Mucosa of descending colon (tissue), 3 donors: ENCODE data around the gene NFATC4. TPM values are rescaled to one million over a fixed set of nuclear protein-coding genes. Genes with fewer than 3 reads are reported as not detected.

Experiments
- ATAC-seq: fragments of 200-7000 bp; cut with Tn5 transposase; one replicate; pipeline ENCODE4 v1.9.1; 2020; ENCODE audit warnings: mild to moderate bottlenecking, moderate library complexity
- DNase-seq, 3 donors: peaks; one replicate each; pipeline ENCODE4 v3.0.0-alpha.2; 2020
- H3K36me3 ChIP-seq: fragments of 200-600 bp; one replicate; pipeline ENCODE4 v1.8.0; 2021; ENCODE audit warnings: low read depth, mild to moderate bottlenecking
- H3K4me1 ChIP-seq: fragments of 200-600 bp; one replicate; pipeline ENCODE4 v1.8.0; 2021; ENCODE audit warnings: low read depth, mild to moderate bottlenecking
- H3K4me3 ChIP-seq: fragments of 200-600 bp; one replicate; pipeline ENCODE4 v1.8.0; 2021; ENCODE audit warnings: mild to moderate bottlenecking
- H3K9me3 ChIP-seq: fragments of 200-600 bp; one replicate; pipeline ENCODE4 v1.8.0; 2021; ENCODE audit warnings: mild to moderate bottlenecking
- CTCF ChIP-seq: fragments of 200-600 bp; IDR thresholded peaks from one replicate; pipeline ENCODE4 v1.8.0; 2022; ENCODE audit warnings: antibody characterized with exemption, mild to moderate bottlenecking
- intact Hi-C, 2 donors: fragments of 100-400 bp; cut with DNase I in 1 of 2; cut with micrococcal nuclease in 1 of 2; formaldehyde crosslinking; loops; one replicate each; pipeline versions ENCODE4 v1.11.0 to v1.11.1; 2022; cut with DNase I, micrococcal nuclease
- total RNA-seq, 3 donors: library from RNA; stranded (reverse); fragmentation: NEBNext Ultra II Directional in 2 of 3; extraction: Animal tissue kit (Norgen Biotek cat#: 25700) in 2 of 3; gene quantifications; one replicate each; pipeline versions ENCODE4 v1.2.1 to v1.2.4, GENCODE V29; 2021 to 2023
- donor health status: DM: no; HTN: no; CAD: no; lungs with moderate emphysema.
- donor health status: DM: no; HTN: no; CAD: no.
- donor health status: DM: no; HTN: yes; CAD: no.

NFATC4 gene
- total RNA-seq, 3 donors from 2014 or later = 11.9 to 112 (median 25.2) TPM

- H3K9me3 ChIP-seq = no peaks in the 10 kb centered on the region
- TF ChIP-seq CTCF = no peak
- intact Hi-C loops = no loop called here
- peaks cover 12% of the 10 kb centered on the region for H3K4me1 ChIP-seq
- H3K4me3 ChIP-seq = no peak overlapping the region
- no peaks in the 10 kb centered on the region for H3K36me3 ChIP-seq
- no peak for ATAC-seq
- DNase-seq = no peak
Observed at GRCh38 chr14:24340606-24341005, 27.4 kb upstream of the NFATC4 start.

GRCh38 chr14:24342889-24343288 lies 25.1 kb upstream of the NFATC4 start:
- DNase-seq (no peak), ATAC-seq (no peak)
- Histone ChIP-seq H3K36me3 (no peaks in the 10 kb centered on the region), H3K4me3 (no peak overlapping the region), H3K4me1 (peaks cover 12% of the 10 kb centered on the region), H3K9me3 (no peaks in the 10 kb centered on the region)
- intact Hi-C loops = no loop called here
- TF ChIP-seq CTCF = no peak

- peak; percentile 38 for ATAC-seq
- no peak for TF ChIP-seq CTCF
Observed at GRCh38 chr14:24343795-24344660, 24.0 kb upstream of the NFATC4 start.

GRCh38 chr14:24347134-24347533 lies 20.9 kb upstream of the NFATC4 start:
- DNase-seq (no peak), ATAC-seq (peak; percentile 16)
- Histone ChIP-seq H3K9me3 (no peaks in the 10 kb centered on the region), H3K36me3 (no peaks in the 10 kb centered on the region), H3K4me1 (no peaks in the 10 kb centered on the region), H3K4me3 (no peak overlapping the region)
- TF ChIP-seq CTCF = no peak
- intact Hi-C loops = no loop called here

More at GRCh38 chr14:24343795-24344660, 24.0 kb upstream of the NFATC4 start:
- intact Hi-C loops = no loop called here
- H3K4me1 ChIP-seq = peaks cover 2% of the 10 kb centered on the region
- H3K9me3 ChIP-seq = no peaks in the 10 kb centered on the region
- DNase-seq = peak in 1 of 3 donors; percentile 58
- H3K4me3 ChIP-seq = no peak overlapping the region
- no peaks in the 10 kb centered on the region for H3K36me3 ChIP-seq

GRCh38 chr14:24348186-24348585 lies 19.8 kb upstream of the NFATC4 start:
- no peak for DNase-seq
- Histone ChIP-seq H3K36me3 (no peaks in the 10 kb centered on the region), H3K4me1 (peaks cover under 1% of the 10 kb centered on the region), H3K9me3 (no peaks in the 10 kb centered on the region), H3K4me3 (no peak overlapping the region)
- TF ChIP-seq CTCF = no peak
- intact Hi-C loops = no loop called here
- no peak for ATAC-seq
